NB4 (cell line): ENCODE results near the gene KLHDC9.

Experiments used
- CTCF ChIP-seq: IDR thresholded peaks from one replicate; pipeline ENCODE4 v1.5.1; 2012; ENCODE audit warnings: low read depth, low read length
- POLR2A ChIP-seq: IDR thresholded peaks from 2 replicates; pipeline ENCODE4 v1.6.1; 2011; ENCODE audit warnings: mild to moderate bottlenecking; ENCODE audit not compliant: insufficient read length; ENCODE audit errors: extremely low read depth

- TF ChIP-seq POLR2A (peak; percentile 79), CTCF (no peak)
These were observed 19.8 kb downstream of the KLHDC9 start, which contains the start of the genes NIT1 and PFDN2 for GRCh38 chr1:161117759-161118581.
